K562 (cell line): ENCODE measurements around the gene BCAM. TPM values are rescaled to one million over a fixed set of nuclear protein-coding genes. Genes with fewer than 3 reads are reported as not detected.
A peak's percentile ranks its signal among the peaks of the same experiment; 100 is the strongest.

Source experiments
- BCLAF1 ChIP-seq, 2 experiments: fragments of 450-650 bp in 1 of 2; IDR thresholded peaks; 2 replicates each; pipeline ENCODE4 v1.6.1; 2011 to 2017; ENCODE audit warnings: low read depth in 2 of 2, antibody characterized with exemption in 1 of 2, borderline replicate concordance in 1 of 2, low read length in 1 of 2, mild to moderate bottlenecking in 1 of 2, mixed read lengths in 1 of 2; ENCODE audit not compliant: control insufficient read depth in 1 of 2
- EHMT2 ChIP-seq: fragments of 450-650 bp; IDR thresholded peaks from 2 replicates; pipeline ENCODE4 v1.6.1; 2018; ENCODE audit warnings: antibody characterized with exemption
- GABPB1 ChIP-seq: sonication (generic); formaldehyde crosslinking; IDR thresholded peaks from 2 replicates; pipeline ENCODE4 v1.8.0; 2022; ENCODE audit warnings: mild to moderate bottlenecking, missing genetic modification reagents
- GABPB2 ChIP-seq: fragments of 250-450 bp; sonication (Bioruptor Pico); conservative IDR thresholded peaks from 2 replicates; pipeline ENCODE4 v1.5.1; 2021; ENCODE audit warnings: mild to moderate bottlenecking
- MTA2 ChIP-seq: fragments of 450-650 bp; IDR thresholded peaks from 2 replicates; pipeline ENCODE4 v1.6.1; 2016; ENCODE audit warnings: low read depth
- NBN ChIP-seq: fragments of 450-650 bp; IDR thresholded peaks from 2 replicates; pipeline ENCODE4 v1.6.1; 2016; ENCODE audit warnings: low read depth, mild to moderate bottlenecking
- NR2C1 ChIP-seq, 2 experiments: fragments of 450-650 bp; IDR thresholded peaks; 2 replicates each; pipeline ENCODE4 v1.6.1; 2017; ENCODE audit warnings: mild to moderate bottlenecking in 2 of 2, antibody characterized with exemption in 1 of 2, inconsistent platforms in 1 of 2, missing compliant biosample characterization in 1 of 2, missing genetic modification characterization in 1 of 2
- NR2C2 ChIP-seq, 2 experiments: fragments of 200-800 bp in 1 of 2; sonication (Bioruptor generic) in 1 of 2; sonication (generic) in 1 of 2; formaldehyde crosslinking in 1 of 2; IDR thresholded peaks; 2 replicates each; pipeline versions ENCODE4 v1.6.1 to v1.8.0; 2016 to 2022; ENCODE audit warnings: mild to moderate bottlenecking in 1 of 2, missing compliant biosample characterization in 1 of 2, missing genetic modification characterization in 1 of 2, missing genetic modification reagents in 1 of 2
- NUFIP1 ChIP-seq: fragments of 450-650 bp; IDR thresholded peaks from 2 replicates; pipeline ENCODE4 v1.6.1; 2018; ENCODE audit not compliant: partially characterized antibody
- RBM14 ChIP-seq: fragments of 200-400 bp; formaldehyde crosslinking; IDR thresholded peaks from 2 replicates; pipeline ENCODE4 v1.6.1; 2018; ENCODE audit warnings: low read depth, mild to moderate bottlenecking, low read length, moderate library complexity, borderline replicate concordance; ENCODE audit not compliant: insufficient read depth
- ZBTB43 ChIP-seq: sonication (generic); formaldehyde crosslinking; IDR thresholded peaks from 2 replicates; pipeline ENCODE4 v1.8.0; 2023; ENCODE audit warnings: mild to moderate bottlenecking, missing genetic modification reagents
- ZFX ChIP-seq: sonication (generic); formaldehyde crosslinking; IDR thresholded peaks from 2 replicates; pipeline ENCODE4 v1.8.0; 2022; ENCODE audit warnings: mild to moderate bottlenecking, missing genetic modification reagents, moderate library complexity
- ZNF589 ChIP-seq: fragments of 200-800 bp; sonication (Bioruptor generic); IDR thresholded peaks from 2 replicates; pipeline ENCODE4 v1.6.1; 2016; ENCODE audit warnings: low read depth, missing genetic modification characterization, missing compliant biosample characterization
- polyA plus RNA-seq, 8 experiments: library from polyadenylated mRNA; depleted of rRNA in 4 of 8; stranded (reverse) in 5 of 8; unstranded in 3 of 8; fragments of >200 nt; fragmentation: Nextera tagmentation in 2 of 8; fragmentation: Illumina TruSeq in 1 of 8; extraction: Ambion mirVana in 2 of 8; extraction: Trizol in 1 of 8; gene quantifications; 2 replicates each; pipeline versions ENCODE4 v1.2.1 to v1.2.3, GENCODE V29; 2011 to 2014; ENCODE audit warnings: inconsistent platforms in 1 of 8, missing spikeins in 1 of 8
- total RNA-seq, 7 experiments: library from RNA; depleted of rRNA in 6 of 7; stranded (reverse); fragments of >200 nt in 6 of 7; fragmentation: Illumina TruSeq in 2 of 7; extraction: Trizol in 2 of 7; gene quantifications; 2 replicates each; pipeline versions ENCODE4 v1.2.1 to v1.2.3, GENCODE V29; 2011 to 2021; ENCODE audit warnings: low replicate concordance in 1 of 7

Gene BCAM
- total and polyA plus RNA-seq, 9 of the 15 experiments (the other 6 are each of a cell fraction or from before 2014, with no cell fraction given): 0.07 to 1.3 (median 0.33) TPM; not detected in 2

GRCh38 chr19:44813070-44813840 is 4.4 kb downstream of the BCAM start (continued):
- TF ChIP-seq NBN (no peak), GABPB1 (no peak), ZNF589 (CRISPR knock-in tag) (no peak), NR2C1 (IDR thresholded peaks at IDR 0.05) (peak; percentile 98), NR2C1 (tag; IDR thresholded peaks at IDR 0.05) (peak; percentile 98), GABPB2 (CRISPR knock-in tag) (no peak), EHMT2 (no peak), RBM14 (0 out of 2 replicates have a peak, but pooled peaks have one; percentile 44), ZFX (CRISPR knock-in tag) (0 out of 2 replicates have a peak, but pooled peaks have one; percentile 22), MTA2 (peak; percentile 38; the same call in 1 of the 2 replicates), BCLAF1 (IDR thresholded peaks at IDR 0.05; ENCODE audit: borderline replicate concordance in 1 of 2, control insufficient read depth in 1 of 2, low read depth in 2 of 2, low read length in 1 of 2) (no peak), NR2C2 (CRISPR knock-in tag; IDR thresholded peaks at IDR 0.05) (peak; percentile 96), NR2C2 (tag; IDR thresholded peaks at IDR 0.05) (peak; percentile 96), NUFIP1 (no peak), ZBTB43 (CRISPR knock-in tag) (no peak)
